ENCODE measurements around the gene SHH. TPM values are rescaled to one million over a fixed set of nuclear protein-coding genes. Genes with fewer than 3 reads are reported as not detected.

SHH gene
- total and polyA plus RNA-seq, 2 of the 13 experiments (the other 11 are each of a cell fraction or from before 2014, with no cell fraction given) = 1.9 to 3.4 TPM

DNA sequence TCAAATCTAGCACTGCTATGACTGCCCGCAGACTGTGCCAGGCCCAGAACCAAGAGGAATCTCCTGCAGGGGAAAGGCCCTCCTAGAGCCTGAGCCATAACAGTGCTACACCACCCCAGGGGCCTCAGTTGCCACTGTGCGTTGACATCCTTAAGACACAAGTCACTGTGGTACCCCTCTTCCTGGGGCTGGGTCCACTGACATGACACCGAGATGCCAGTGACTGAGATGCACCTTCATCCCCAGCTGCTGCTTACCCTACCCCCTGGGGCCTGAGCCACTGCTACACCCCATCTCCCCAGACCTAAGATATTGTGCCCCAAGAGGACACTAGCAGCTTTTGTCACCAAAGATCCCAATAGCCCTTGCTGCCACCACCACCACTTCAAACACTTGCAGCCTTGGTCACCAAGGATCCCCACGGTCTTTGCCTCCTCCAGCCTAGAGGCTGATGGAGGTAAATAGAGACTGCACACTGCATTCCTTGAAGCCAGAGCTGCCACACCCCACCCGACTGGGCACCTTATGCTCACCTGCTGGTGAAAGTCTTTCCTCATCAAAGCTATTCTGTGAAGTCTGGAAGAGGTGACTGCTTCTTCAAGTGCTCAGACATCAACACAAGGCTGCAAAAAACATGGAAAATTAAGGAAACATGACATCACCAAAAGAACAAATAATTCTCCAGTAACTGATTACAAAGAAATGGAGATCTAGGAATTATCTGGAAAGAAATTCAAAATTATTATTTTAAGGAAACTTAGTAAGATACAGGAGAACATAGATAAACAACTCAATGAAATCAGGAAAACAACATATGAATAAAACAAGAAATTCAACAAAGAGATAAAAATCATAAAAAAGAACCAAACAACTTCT lies 40.4 kb upstream of the SHH start:
- FAIRE-seq = no peak
- 39% methylated on average over 3 of the region's 5 CpGs for WGBS (ENCODE audit: low lambda C conversion rate)
- in situ Hi-C loops (cut with HindIII; ENCODE audit: extremely low pct_ligation_motif_present, low pct_unique_long_range_greater_than_20kb) = no loop called here

DNA sequence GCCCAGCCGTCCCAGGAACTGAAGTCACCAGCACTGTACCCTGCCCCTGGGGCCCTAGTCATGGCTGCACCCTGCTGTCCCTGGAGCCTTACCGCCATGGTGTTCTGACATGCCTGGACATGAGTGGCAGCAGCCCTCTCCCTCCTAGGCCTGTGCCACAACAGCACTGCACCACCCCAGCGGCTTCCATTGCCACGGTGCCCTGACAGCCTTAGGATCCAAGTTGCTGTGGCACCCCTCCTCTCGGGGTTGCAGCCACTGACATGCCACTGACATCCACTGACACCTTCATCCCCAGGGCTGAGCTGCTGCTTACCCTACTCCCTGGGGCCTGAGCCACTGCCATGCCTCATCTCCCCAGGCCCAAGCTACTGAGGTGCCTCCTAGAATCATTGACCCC lies 39.6 kb upstream of the SHH start:
- no peaks in the 10 kb centered on the region for H3K36me3 ChIP-seq (replicated peaks in 1 of 2; ENCODE audit: control insufficient read depth in 1 of 2, insufficient read depth in 2 of 2, low read length in 2 of 2)
- no peak overlapping the region for H3K4me2 ChIP-seq (ENCODE audit: low read depth, low read length)
- DNase-seq (ENCODE audit: low spot score) (no peak), FAIRE-seq (no peak), ATAC-seq (peak; percentile 35; the same call in 2 of the 3 replicates)
- no peak overlapping the region for H3K9ac ChIP-seq (ENCODE audit: insufficient read depth, low read depth, low read length)
- no peaks in the 10 kb centered on the region for H3K9me3 ChIP-seq (ENCODE audit: low read length)
- BruUV-seq (replicated peaks) = no TSS peak
- H3K27me3 ChIP-seq (ENCODE audit: control insufficient read depth in 1 of 2, insufficient read depth in 2 of 2, low read length in 2 of 2) = peaks cover 6 to 45% of the 10 kb centered on the region in 2 experiments; a peak in 4 of 5 replicates
- intact Hi-C loops (cut with micrococcal nuclease; ENCODE audit: unreplicated experiment) = no loop called here
- H3K4me1 ChIP-seq (ENCODE audit: insufficient read depth, low read length) = no peaks in the 10 kb centered on the region
- H4K20me1 ChIP-seq (ENCODE audit: insufficient read depth, low read length) = no peaks in the 10 kb centered on the region
- ChIA-PET CTCF (ENCODE audit: low intra/inter-chr PET ratio, low total read pairs) (no interaction called here), POLR2A (no interaction called here)
- 14% methylated on average over 1 of the region's 5 CpGs for WGBS (ENCODE audit: low lambda C conversion rate)
- no peaks in the 10 kb centered on the region for H3K79me2 ChIP-seq (ENCODE audit: insufficient read depth, low read length)
- no peak overlapping the region for H2AFZ ChIP-seq (ENCODE audit: low read length)
- no peak overlapping the region for H3K27ac ChIP-seq (ENCODE audit: extremely low read length, insufficient read depth, low read length)
- TF ChIP-seq NFE2L1 (CRISPR knock-in tag; IDR thresholded peaks at IDR 0.05; ENCODE audit: borderline replicate concordance) (no peak), NAIF1 (CRISPR knock-in tag; IDR thresholded peaks at IDR 0.05; ENCODE audit: borderline replicate concordance) (no peak)
- TF ChIP-seq, protein P1, sequence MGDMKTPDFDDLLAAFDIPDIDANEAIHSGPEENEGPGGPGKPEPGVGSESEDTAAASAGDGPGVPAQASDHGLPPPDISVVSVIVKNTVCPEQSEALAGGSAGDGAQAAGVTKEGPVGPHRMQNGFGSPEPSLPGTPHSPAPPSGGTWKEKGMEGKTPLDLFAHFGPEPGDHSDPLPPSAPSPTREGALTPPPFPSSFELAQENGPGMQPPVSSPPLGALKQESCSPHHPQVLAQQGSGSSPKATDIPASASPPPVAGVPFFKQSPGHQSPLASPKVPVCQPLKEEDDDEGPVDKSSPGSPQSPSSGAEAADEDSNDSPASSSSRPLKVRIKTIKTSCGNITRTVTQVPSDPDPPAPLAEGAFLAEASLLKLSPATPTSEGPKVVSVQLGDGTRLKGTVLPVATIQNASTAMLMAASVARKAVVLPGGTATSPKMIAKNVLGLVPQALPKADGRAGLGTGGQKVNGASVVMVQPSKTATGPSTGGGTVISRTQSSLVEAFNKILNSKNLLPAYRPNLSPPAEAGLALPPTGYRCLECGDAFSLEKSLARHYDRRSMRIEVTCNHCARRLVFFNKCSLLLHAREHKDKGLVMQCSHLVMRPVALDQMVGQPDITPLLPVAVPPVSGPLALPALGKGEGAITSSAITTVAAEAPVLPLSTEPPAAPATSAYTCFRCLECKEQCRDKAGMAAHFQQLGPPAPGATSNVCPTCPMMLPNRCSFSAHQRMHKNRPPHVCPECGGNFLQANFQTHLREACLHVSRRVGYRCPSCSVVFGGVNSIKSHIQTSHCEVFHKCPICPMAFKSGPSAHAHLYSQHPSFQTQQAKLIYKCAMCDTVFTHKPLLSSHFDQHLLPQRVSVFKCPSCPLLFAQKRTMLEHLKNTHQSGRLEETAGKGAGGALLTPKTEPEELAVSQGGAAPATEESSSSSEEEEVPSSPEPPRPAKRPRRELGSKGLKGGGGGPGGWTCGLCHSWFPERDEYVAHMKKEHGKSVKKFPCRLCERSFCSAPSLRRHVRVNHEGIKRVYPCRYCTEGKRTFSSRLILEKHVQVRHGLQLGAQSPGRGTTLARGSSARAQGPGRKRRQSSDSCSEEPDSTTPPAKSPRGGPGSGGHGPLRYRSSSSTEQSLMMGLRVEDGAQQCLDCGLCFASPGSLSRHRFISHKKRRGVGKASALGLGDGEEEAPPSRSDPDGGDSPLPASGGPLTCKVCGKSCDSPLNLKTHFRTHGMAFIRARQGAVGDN (CRISPR knock-in tag; IDR thresholded peaks at IDR 0.05) = peak; percentile 13; the same call in 1 of the 2 replicates
- in situ Hi-C loops (cut with HindIII; ENCODE audit: extremely low pct_ligation_motif_present, low pct_unique_long_range_greater_than_20kb) = no loop called here
- H3K4me3 ChIP-seq (replicated peaks in 1 of 3; ENCODE audit: insufficient read depth in 1 of 3, low read depth in 2 of 3, low read length in 3 of 3) = no peak overlapping the region

More for the DNA sequence above, 40.4 kb upstream of the SHH start:
- H3K27ac ChIP-seq (ENCODE audit: extremely low read length, insufficient read depth, low read length) = no peak overlapping the region
- no peaks in the 10 kb centered on the region for H3K4me1 ChIP-seq (ENCODE audit: insufficient read depth, low read length)
- intact Hi-C loops (cut with micrococcal nuclease; ENCODE audit: unreplicated experiment) = no loop called here
- ChIA-PET CTCF (ENCODE audit: low intra/inter-chr PET ratio, low total read pairs) (no interaction called here), POLR2A (no interaction called here)
- DNase-seq (ENCODE audit: low spot score) (no peak), ATAC-seq (no peak)
- TF ChIP-seq, protein P2, sequence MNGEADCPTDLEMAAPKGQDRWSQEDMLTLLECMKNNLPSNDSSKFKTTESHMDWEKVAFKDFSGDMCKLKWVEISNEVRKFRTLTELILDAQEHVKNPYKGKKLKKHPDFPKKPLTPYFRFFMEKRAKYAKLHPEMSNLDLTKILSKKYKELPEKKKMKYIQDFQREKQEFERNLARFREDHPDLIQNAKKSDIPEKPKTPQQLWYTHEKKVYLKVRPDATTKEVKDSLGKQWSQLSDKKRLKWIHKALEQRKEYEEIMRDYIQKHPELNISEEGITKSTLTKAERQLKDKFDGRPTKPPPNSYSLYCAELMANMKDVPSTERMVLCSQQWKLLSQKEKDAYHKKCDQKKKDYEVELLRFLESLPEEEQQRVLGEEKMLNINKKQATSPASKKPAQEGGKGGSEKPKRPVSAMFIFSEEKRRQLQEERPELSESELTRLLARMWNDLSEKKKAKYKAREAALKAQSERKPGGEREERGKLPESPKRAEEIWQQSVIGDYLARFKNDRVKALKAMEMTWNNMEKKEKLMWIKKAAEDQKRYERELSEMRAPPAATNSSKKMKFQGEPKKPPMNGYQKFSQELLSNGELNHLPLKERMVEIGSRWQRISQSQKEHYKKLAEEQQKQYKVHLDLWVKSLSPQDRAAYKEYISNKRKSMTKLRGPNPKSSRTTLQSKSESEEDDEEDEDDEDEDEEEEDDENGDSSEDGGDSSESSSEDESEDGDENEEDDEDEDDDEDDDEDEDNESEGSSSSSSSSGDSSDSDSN (CRISPR knock-in tag; IDR thresholded peaks at IDR 0.05) = no peak
- TF ChIP-seq ATF7 (IDR thresholded peaks at IDR 0.05) = peak; percentile 60
- TF ChIP-seq ATF7 (CRISPR knock-in tag; IDR thresholded peaks at IDR 0.05) = no peak
- no peaks in the 10 kb centered on the region for H3K36me3 ChIP-seq (replicated peaks in 1 of 2; ENCODE audit: control insufficient read depth in 1 of 2, insufficient read depth in 2 of 2, low read length in 2 of 2)
- no peak overlapping the region for H3K4me2 ChIP-seq (ENCODE audit: low read depth, low read length)
- BruUV-seq (replicated peaks) = no TSS peak
- no peak overlapping the region for H3K4me3 ChIP-seq (replicated peaks in 1 of 3; ENCODE audit: insufficient read depth in 1 of 3, low read depth in 2 of 3, low read length in 3 of 3)
- no peak overlapping the region for H3K9ac ChIP-seq (ENCODE audit: insufficient read depth, low read depth, low read length)
- peaks cover 4 to 38% of the 10 kb centered on the region in 2 experiments; a peak in 4 of 5 replicates for H3K27me3 ChIP-seq (ENCODE audit: control insufficient read depth in 1 of 2, insufficient read depth in 2 of 2, low read length in 2 of 2)
- no peaks in the 10 kb centered on the region for H3K79me2 ChIP-seq (ENCODE audit: insufficient read depth, low read length)
- no peaks in the 10 kb centered on the region for H3K9me3 ChIP-seq (ENCODE audit: low read length)
- no peaks in the 10 kb centered on the region for H4K20me1 ChIP-seq (ENCODE audit: insufficient read depth, low read length)
- no peak overlapping the region for H2AFZ ChIP-seq (ENCODE audit: low read length)

All from HepG2 (cell line).